Measurements from ENCODE around the gene DIP2C.

DIP2C gene

DNA sequence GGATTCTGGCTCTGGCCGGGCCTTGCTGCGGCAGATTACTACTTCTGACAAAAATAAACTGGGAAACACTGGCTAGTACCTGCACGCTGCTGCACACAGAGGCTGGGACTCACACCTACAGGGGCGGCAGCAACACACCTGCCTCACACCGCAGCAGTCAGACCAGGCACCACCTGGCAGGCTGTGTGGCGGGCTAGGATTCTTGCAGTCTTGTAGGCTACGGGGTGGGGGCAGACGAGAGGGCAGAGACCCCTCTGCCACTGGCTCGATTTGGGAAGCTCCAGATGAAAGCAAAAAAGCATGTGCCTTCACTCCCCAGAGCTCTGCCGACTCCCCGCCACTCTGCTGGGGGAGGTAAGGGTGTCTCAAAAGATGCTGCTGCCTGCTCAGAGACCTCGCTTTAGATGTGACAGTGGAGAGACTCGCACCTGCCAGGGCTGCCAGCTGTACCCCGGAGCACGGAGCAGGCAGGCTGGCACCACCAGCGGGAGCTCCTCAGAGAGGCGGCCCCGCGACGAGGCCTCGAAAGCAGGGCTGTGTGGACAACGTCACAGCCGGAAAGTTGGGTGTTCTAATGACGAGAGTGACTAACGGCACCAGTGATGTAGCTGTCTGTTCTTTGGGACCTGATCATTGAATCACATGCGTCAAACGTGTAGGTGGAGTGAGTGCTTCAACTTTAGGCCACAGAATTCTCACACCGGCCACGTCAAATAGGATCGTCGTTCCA lies 303.7 kb downstream of the DIP2C start:
- no peak overlapping the region for H3K27ac ChIP-seq (ENCODE audit: low read depth, low read length)
- no peak overlapping the region for H2BK120ac ChIP-seq (ENCODE audit: insufficient read depth, low read length, poor library complexity)
- no peak for DNase-seq
- no peak overlapping the region for H2BK12ac ChIP-seq (ENCODE audit: low read length)
- H4K8ac ChIP-seq (ENCODE audit: low read depth, low read length): no peak overlapping the region
- no peak overlapping the region for H2BK5ac ChIP-seq (ENCODE audit: low read depth, low read length, poor library complexity)
- H3K23ac ChIP-seq (ENCODE audit: low read length): no peak overlapping the region
- H3K14ac ChIP-seq (ENCODE audit: low read length): no peak overlapping the region
- H3K18ac ChIP-seq (ENCODE audit: low read length): no peak overlapping the region
- H3K4me3 ChIP-seq (ENCODE audit: low read depth, low read length): no peak overlapping the region
- peaks cover 3% of the 10 kb centered on the region for H3K9me3 ChIP-seq (ENCODE audit: insufficient read depth, low read depth, low read length)
- no peak overlapping the region for H4K12ac ChIP-seq (ENCODE audit: low read depth, low read length)
- H3K79me2 ChIP-seq (ENCODE audit: control insufficient read depth, insufficient read depth, low read length, poor library complexity): no peaks in the 10 kb centered on the region
- peaks cover 23 to 40% of the 10 kb centered on the region in 2 experiments for H3K36me3 ChIP-seq (ENCODE audit: control insufficient read depth in 1 of 2, insufficient read depth in 2 of 2, low read length in 2 of 2)
- no peak overlapping the region for H3K4ac ChIP-seq (ENCODE audit: low read depth, low read length)
- H3K27me3 ChIP-seq (ENCODE audit: insufficient read depth, low read length): no peaks in the 10 kb centered on the region
- no peak overlapping the region for H2AK5ac ChIP-seq (ENCODE audit: low read length)
- no peak overlapping the region for H2AFZ ChIP-seq (ENCODE audit: insufficient read depth, low read length, poor library complexity)
- WGBS (ENCODE audit: extremely low coverage, insufficient coverage, insufficient read length): no CpG with 5 or more reads among the region's 31 CpGs
- peaks cover 5 to 7% of the 10 kb centered on the region in 2 experiments for H3K4me1 ChIP-seq (ENCODE audit: control insufficient read depth in 1 of 2, insufficient read depth in 2 of 2, low read length in 2 of 2)
- no peak overlapping the region for H4K91ac ChIP-seq (ENCODE audit: low read depth, low read length)
- no peak overlapping the region for H3K9ac ChIP-seq (ENCODE audit: low read length)
- no peak overlapping the region for H3K4me2 ChIP-seq (ENCODE audit: low read length)
- peaks cover under 1% of the 10 kb centered on the region for H3K79me1 ChIP-seq (ENCODE audit: low read length)

DNA sequence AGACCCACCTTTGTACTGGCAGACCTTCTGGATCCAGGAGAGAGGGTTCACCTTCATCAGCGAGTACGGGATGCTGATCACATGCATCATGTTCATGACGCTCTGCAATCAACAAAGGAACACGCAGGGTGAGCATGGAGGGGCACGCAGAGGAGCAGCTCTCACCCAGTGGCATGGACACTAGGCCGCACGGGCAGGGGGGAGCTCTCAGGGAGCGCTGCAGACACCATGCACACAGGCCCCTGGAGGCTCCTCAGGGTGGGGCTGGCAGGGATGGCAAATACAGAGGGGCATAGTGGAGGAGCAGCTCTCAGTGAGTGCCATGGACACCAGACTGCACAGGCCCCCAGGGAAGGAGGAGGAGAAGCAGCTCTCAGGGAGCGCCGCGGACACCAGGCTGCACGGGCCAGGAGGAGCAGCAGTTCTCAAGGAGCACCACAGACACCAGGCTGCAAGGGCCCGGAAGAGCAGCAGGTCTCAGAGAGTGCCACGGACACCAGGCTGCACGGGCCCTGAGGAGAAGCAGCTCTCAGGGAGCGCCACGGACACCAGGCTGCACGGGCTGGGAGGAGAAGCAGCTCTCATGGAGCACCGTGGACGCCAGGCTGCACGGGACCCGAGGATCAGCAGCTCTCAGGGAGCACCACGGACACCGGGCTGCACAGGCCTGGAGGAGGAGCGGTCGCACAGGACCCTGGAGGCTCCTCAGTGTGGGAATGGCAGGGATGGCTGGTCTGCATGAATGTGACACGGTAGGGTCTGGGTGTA lies 304.7 kb downstream of the DIP2C start:
- Histone ChIP-seq H3K79me2 (ENCODE audit: control insufficient read depth, insufficient read depth, low read length, poor library complexity) (no peaks in the 10 kb centered on the region), H3K36me3 (ENCODE audit: control insufficient read depth in 1 of 2, insufficient read depth in 2 of 2, low read length in 2 of 2) (peaks cover 25 to 42% of the 10 kb centered on the region in 2 experiments), H2BK5ac (ENCODE audit: low read depth, low read length, poor library complexity) (no peak overlapping the region), H4K12ac (ENCODE audit: low read depth, low read length) (no peak overlapping the region), H2AK5ac (ENCODE audit: low read length) (no peak overlapping the region), H3K4me3 (ENCODE audit: low read depth, low read length) (no peak overlapping the region), H3K4me2 (ENCODE audit: low read length) (no peak overlapping the region), H4K8ac (ENCODE audit: low read depth, low read length) (no peak overlapping the region), H3K9me3 (ENCODE audit: insufficient read depth, low read depth, low read length) (peaks cover 3% of the 10 kb centered on the region), H3K79me1 (ENCODE audit: low read length) (no peaks in the 10 kb centered on the region), H3K14ac (ENCODE audit: low read length) (no peak overlapping the region), H3K4ac (ENCODE audit: low read depth, low read length) (no peak overlapping the region), H3K23ac (ENCODE audit: low read length) (no peak overlapping the region), H2BK120ac (ENCODE audit: insufficient read depth, low read length, poor library complexity) (no peak overlapping the region), H3K27me3 (ENCODE audit: insufficient read depth, low read length) (no peaks in the 10 kb centered on the region), H3K9ac (ENCODE audit: low read length) (no peak overlapping the region), H3K18ac (ENCODE audit: low read length) (no peak overlapping the region), H4K91ac (ENCODE audit: low read depth, low read length) (no peak overlapping the region), H3K4me1 (ENCODE audit: control insufficient read depth in 1 of 2, insufficient read depth in 2 of 2, low read length in 2 of 2) (peaks cover 5 to 7% of the 10 kb centered on the region in 2 experiments), H3K27ac (ENCODE audit: low read depth, low read length) (no peak overlapping the region), H2BK12ac (ENCODE audit: low read length) (no peak overlapping the region), H2AFZ (ENCODE audit: insufficient read depth, low read length, poor library complexity) (no peak overlapping the region)
- no peak for DNase-seq
- no CpG with 5 or more reads among the region's 27 CpGs for WGBS (ENCODE audit: extremely low coverage, insufficient coverage, insufficient read length)

DNA sequence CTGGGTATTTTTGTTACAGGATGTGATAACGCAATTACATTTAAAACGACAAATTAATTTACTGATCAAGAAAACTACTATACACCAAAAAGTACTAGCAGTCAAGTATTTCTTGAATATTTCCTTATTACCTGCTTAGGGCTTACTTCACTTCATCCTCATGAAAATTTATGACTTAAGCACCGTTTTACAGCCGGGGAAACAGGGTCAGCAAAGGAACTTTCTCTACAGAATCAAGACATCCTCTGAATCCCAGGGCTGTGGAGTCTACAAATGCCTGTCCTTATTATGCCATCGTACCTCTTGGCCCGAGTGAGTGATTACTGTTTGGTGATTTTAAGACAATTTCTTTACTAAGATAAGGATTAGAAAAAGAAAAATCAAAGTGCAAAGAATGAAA lies 305.9 kb downstream of the DIP2C start:
- WGBS (ENCODE audit: extremely low coverage, insufficient coverage, insufficient read length): no CpG with 5 or more reads among the region's 6 CpGs
- Histone ChIP-seq H3K14ac (ENCODE audit: low read length) (no peak overlapping the region), H3K79me2 (ENCODE audit: control insufficient read depth, insufficient read depth, low read length, poor library complexity) (no peaks in the 10 kb centered on the region), H3K18ac (ENCODE audit: low read length) (no peak overlapping the region), H3K4ac (ENCODE audit: low read depth, low read length) (no peak overlapping the region), H3K4me3 (ENCODE audit: low read depth, low read length) (no peak overlapping the region), H3K27me3 (ENCODE audit: insufficient read depth, low read length) (no peaks in the 10 kb centered on the region), H4K12ac (ENCODE audit: low read depth, low read length) (no peak overlapping the region), H3K36me3 (ENCODE audit: control insufficient read depth in 1 of 2, insufficient read depth in 2 of 2, low read length in 2 of 2) (peaks cover 22 to 38% of the 10 kb centered on the region in 2 experiments), H3K9me3 (ENCODE audit: insufficient read depth, low read depth, low read length) (peaks cover 3% of the 10 kb centered on the region), H3K4me2 (ENCODE audit: low read length) (no peak overlapping the region), H2AFZ (ENCODE audit: insufficient read depth, low read length, poor library complexity) (no peak overlapping the region), H2BK12ac (ENCODE audit: low read length) (no peak overlapping the region), H2AK5ac (ENCODE audit: low read length) (no peak overlapping the region), H2BK120ac (ENCODE audit: insufficient read depth, low read length, poor library complexity) (no peak overlapping the region), H4K8ac (ENCODE audit: low read depth, low read length) (no peak overlapping the region), H3K4me1 (ENCODE audit: control insufficient read depth in 1 of 2, insufficient read depth in 2 of 2, low read length in 2 of 2) (peaks cover 5 to 7% of the 10 kb centered on the region in 2 experiments), H4K91ac (ENCODE audit: low read depth, low read length) (no peak overlapping the region), H2BK5ac (ENCODE audit: low read depth, low read length, poor library complexity) (no peak overlapping the region), H3K79me1 (ENCODE audit: low read length) (no peaks in the 10 kb centered on the region), H3K27ac (ENCODE audit: low read depth, low read length) (no peak overlapping the region), H3K23ac (ENCODE audit: low read length) (no peak overlapping the region), H3K9ac (ENCODE audit: low read length) (no peak overlapping the region)
- no peak for DNase-seq

DNA sequence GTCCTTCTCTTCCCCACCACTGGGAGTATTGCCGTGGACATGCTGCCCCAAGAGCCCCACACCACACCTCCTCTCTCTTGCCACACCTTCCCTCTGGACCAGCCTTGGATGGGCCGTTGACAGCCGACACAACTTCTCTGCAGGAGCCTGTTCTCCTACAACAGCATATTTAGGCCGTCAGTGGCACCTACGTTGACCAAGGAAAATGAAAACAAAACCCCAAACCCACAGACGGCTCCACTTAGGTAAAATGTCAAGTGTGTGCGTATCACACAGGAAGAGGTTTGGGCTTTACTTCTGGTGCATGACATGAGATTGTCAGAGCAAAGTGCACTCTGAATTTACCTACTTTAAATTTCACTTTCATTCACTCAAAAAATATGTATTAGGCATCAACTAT lies 307.7 kb downstream of the DIP2C start:
- no CpG with 5 or more reads among the region's 7 CpGs for WGBS (ENCODE audit: extremely low coverage, insufficient coverage, insufficient read length)
- peaks cover 20 to 34% of the 10 kb centered on the region in 2 experiments for H3K36me3 ChIP-seq (ENCODE audit: control insufficient read depth in 1 of 2, insufficient read depth in 2 of 2, low read length in 2 of 2)
- H3K9ac ChIP-seq (ENCODE audit: low read length): no peak overlapping the region
- no peak overlapping the region for H2BK120ac ChIP-seq (ENCODE audit: insufficient read depth, low read length, poor library complexity)
- H3K9me3 ChIP-seq (ENCODE audit: insufficient read depth, low read depth, low read length): peaks cover 6% of the 10 kb centered on the region
- no peak overlapping the region for H3K4me2 ChIP-seq (ENCODE audit: low read length)
- no peak overlapping the region for H3K4ac ChIP-seq (ENCODE audit: low read depth, low read length)
- no peak overlapping the region for H4K12ac ChIP-seq (ENCODE audit: low read depth, low read length)
- no peak overlapping the region for H3K27ac ChIP-seq (ENCODE audit: low read depth, low read length)
- no peak overlapping the region for H2AK5ac ChIP-seq (ENCODE audit: low read length)
- peaks cover 0 to under 1% of the 10 kb centered on the region in 2 experiments for H3K4me1 ChIP-seq (ENCODE audit: control insufficient read depth in 1 of 2, insufficient read depth in 2 of 2, low read length in 2 of 2)
- no peak overlapping the region for H3K4me3 ChIP-seq (ENCODE audit: low read depth, low read length)
- H3K79me1 ChIP-seq (ENCODE audit: low read length): no peaks in the 10 kb centered on the region
- no peaks in the 10 kb centered on the region for H3K79me2 ChIP-seq (ENCODE audit: control insufficient read depth, insufficient read depth, low read length, poor library complexity)
- H2AFZ ChIP-seq (ENCODE audit: insufficient read depth, low read length, poor library complexity): no peak overlapping the region
- H2BK12ac ChIP-seq (ENCODE audit: low read length): no peak overlapping the region
- peak overlapping the region; percentile 39 for H4K91ac ChIP-seq (ENCODE audit: low read depth, low read length)
- no peak overlapping the region for H3K23ac ChIP-seq (ENCODE audit: low read length)
- no peak overlapping the region for H2BK5ac ChIP-seq (ENCODE audit: low read depth, low read length, poor library complexity)
- no peaks in the 10 kb centered on the region for H3K27me3 ChIP-seq (ENCODE audit: insufficient read depth, low read length)
- no peak overlapping the region for H3K18ac ChIP-seq (ENCODE audit: low read length)
- no peak overlapping the region for H3K14ac ChIP-seq (ENCODE audit: low read length)
- peak overlapping the region; percentile 9 for H4K8ac ChIP-seq (ENCODE audit: low read depth, low read length)
- no peak for DNase-seq

Measured in trophoblast cell (in vitro differentiated cells and primary cell).